Subcutaneous adipose tissue (tissue), 4 donors: ENCODE data around the gene TGIF1. TPM values are rescaled to one million over a fixed set of nuclear protein-coding genes. Genes with fewer than 3 reads are reported as not detected.

Experiments used
- total RNA-seq, 4 donors: library from RNA; depleted of rRNA; stranded (reverse); fragments of >200 nt; gene quantifications; one replicate each; pipeline ENCODE4 v1.1.0, GENCODE V29; 2016
- TF ChIP-seq, protein P1 (sequence below): fragments of 450-650 bp; IDR thresholded peaks from one replicate; pipeline ENCODE4 v1.5.1; 2016; ENCODE audit warnings: low read depth, mild to moderate bottlenecking, control low read depth, antibody characterized with exemption, moderate library complexity

Gene TGIF1
- total RNA-seq, 4 donors from 2014 or later, result 40.6 to 80.2 (median 62.3) TPM

DNA sequence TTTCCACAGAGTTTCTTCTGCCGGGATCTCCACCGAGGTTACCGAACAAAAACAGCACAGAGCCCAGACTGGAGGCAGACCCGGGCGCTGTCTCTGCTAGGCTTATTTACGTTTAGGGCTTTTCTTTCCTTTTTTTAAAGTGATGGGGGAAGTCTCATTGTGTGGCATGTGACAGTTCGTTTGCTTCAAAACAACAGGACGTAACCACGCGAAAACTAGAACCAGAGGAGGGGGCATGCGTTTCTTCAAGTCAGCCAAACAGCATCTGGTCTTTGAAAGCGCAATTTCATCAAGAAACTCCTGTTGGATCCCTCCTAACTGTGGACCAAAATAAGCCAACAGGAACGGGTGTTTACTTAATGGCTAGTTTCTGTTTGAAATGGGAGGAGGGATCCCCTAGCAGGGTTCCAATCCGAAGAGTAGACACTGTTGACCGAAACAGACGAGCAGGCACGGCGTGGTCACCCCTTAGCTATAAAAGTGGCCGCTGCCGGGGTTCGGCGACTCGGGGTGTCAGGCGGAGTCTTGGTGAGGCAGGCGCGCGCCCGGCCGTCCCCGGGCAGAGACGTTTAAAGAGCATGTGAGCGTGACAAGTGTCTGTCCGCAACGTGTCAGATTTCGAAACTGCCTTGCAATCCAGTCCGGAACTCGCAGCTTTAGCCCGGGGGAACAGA, 997 bp upstream of the TGIF1 start:
- TF ChIP-seq, protein P1, sequence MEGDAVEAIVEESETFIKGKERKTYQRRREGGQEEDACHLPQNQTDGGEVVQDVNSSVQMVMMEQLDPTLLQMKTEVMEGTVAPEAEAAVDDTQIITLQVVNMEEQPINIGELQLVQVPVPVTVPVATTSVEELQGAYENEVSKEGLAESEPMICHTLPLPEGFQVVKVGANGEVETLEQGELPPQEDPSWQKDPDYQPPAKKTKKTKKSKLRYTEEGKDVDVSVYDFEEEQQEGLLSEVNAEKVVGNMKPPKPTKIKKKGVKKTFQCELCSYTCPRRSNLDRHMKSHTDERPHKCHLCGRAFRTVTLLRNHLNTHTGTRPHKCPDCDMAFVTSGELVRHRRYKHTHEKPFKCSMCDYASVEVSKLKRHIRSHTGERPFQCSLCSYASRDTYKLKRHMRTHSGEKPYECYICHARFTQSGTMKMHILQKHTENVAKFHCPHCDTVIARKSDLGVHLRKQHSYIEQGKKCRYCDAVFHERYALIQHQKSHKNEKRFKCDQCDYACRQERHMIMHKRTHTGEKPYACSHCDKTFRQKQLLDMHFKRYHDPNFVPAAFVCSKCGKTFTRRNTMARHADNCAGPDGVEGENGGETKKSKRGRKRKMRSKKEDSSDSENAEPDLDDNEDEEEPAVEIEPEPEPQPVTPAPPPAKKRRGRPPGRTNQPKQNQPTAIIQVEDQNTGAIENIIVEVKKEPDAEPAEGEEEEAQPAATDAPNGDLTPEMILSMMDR, result no peak

DNA sequence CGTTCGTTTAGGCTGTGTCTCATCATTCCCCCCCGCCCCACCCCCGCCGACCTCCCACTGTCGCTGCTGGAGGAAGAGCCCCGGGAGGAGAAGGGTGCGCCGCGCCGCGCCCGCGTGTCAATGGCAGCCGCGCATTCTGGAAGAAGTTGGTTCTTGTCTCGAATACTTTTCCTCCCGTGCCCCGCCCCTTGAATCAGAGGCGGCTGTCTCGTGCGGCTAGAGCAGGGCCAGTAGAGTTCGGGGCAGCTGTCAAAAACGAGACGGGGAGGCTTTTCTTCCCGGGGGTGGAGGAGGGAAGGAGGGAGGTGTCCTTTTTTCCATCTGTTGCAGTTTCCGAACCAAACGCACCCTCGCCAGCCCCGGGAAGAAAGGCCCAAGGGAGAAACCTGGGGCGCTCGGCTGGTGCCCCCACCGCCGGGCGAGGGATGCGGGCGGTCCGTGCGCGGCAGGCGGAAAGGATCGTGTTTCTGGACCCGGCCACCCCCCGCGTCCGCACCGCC, 410 bp upstream of the TGIF1 start:
- TF ChIP-seq, protein P1, result no peak

DNA sequence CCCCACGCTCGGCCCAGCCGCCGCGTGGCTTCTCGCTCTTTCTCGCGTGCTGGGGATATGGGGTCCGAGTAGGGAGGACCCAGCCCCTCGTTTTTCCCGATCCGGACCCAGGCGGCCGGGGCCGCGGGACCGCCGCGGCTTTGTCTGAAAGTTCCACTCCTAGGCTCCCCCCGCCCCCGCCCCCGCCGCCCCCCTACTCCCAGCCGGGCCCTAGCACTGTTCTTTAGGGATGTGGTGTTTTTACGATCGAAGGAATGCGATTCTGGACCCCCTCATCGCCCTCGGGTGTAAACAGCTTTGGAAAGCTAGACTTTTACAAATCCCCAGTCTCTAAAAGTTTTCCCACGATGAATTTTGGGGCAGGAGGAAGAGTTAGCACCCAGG, 819 bp downstream of the TGIF1 start:
- TF ChIP-seq, protein P1, result no peak

DNA sequence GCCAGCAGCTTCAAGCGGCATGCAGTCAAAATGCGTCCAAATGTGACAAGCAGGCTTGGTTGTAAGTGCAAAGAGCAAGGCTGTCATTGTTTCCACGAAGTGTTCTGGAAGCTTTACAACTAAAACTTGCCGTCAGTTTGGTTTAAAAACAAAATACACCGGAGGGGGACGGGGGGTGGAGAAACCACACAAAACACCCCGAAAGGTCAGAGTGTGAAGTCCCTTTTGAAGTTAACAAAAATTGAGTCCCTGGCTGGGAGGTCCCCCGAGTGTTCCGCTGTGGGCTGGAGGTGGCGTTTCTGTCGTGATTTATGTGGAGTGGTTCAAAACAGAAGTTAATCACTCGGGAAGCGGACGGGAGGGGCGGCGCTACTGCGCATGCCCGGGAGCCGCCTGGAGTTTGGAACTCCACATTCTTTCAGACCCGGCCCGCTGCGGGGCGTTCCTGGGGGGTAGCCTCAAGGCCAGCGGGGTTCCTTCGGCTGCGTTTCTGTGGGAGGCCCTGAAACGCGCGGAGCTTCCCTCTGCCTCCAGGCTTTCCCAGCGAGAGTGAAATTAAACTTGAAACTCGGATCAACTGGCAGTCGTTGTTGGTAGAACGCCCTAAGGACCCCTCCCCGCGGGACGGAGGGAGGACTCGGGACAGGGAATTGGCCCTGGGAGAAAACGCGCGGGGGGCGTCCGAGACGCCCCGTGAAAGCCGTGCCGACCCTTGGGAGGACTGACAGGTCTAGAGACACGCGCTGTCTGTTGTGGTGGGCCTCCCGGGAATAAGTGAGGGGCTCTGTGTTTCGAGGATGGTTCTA, 1.4 kb downstream of the TGIF1 start:
- TF ChIP-seq, protein P1, result no peak

DNA sequence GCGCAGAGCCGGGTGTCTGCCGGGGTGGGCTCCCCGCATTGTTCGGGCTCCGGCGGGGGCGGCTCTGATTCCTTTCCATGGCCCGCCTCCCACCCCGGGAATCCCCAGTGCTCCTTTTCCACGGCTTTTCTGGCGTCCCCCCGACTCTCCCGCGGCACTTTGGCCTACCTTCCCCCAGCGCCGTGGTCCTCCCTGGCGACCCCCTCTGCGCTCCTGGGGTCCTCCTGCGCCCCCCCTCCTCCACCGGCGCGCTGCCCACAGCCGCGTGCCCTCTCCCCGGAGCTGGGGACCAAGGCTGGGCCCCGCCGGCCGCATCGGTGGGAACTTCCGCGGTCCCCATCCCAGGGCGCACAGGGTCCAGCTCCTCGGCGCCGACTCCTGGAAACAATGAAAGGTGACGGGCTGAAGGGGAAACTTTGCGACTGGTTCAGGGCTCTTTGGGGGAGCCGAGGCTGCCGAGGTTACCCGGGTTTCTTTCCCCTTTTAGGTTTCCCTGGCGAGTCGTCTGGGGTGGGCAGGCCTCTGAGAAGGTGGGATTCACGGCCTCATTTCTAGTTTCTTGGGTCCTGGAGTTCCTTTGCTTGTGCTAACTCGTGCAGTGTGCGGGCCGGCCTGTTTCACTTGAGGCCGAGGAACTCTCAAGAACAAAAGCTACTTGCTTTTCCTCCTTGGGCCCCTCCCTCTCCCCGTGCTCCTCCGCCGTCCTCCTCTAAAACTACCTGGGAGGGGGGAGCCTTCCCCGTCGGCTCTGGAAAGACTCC, 2.2 kb downstream of the TGIF1 start:
- TF ChIP-seq, protein P1, result no peak

DNA sequence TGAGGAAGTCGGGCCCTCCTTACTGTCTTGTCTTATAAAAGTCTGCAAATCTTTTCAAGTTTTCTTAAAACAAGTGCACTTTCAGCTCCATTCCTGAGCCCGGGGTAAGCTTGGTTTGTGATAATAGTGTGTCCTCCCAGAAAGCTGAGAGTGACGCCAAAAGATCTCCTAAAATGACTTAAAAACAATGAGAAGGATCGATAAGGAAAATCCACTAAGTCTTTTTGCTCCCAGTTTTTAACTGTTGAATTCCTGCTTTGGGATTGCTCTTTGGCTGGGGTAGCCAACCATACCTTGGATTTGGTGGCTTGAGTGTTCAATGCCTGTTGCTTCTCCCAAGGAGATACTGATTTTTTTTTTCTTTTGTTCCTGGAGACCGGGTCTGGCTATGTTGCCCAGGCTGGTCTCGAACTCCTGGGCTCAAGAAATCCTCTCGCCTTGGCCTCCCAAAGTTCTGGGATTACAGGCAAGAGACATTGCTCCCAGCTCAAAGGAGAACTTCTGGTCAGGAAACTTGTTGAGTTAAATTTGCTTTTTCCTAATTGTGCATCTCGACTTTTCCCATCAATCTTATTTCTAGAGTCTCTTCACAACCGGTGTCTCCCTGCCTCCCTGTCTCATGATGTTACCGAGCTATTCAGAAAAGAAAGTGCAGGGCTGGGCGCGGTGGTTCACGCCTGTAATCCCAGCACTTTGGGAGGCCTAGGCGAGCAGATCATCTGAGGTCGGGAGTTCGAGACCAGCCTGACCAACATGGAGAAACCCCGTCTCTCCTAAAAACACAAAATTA, 3.0 kb downstream of the TGIF1 start:
- TF ChIP-seq, protein P1, result no peak
